A549 (cell line): ENCODE data around the gene MLYCD.

Experiments
- CEBPB ChIP-seq, 2 experiments: fragments of >200 bp in 1 of 2; sonication (Bioruptor Twin) in 1 of 2; formaldehyde crosslinking in 1 of 2; IDR thresholded peaks; 2 replicates each; pipeline ENCODE4 v1.6.1; 2012 to 2016
- CTCF ChIP-seq: fragments of >200 bp; sonication (Bioruptor Twin); formaldehyde crosslinking; IDR thresholded peaks from 3 replicates; pipeline ENCODE4 v1.5.1; 2016
- EP300 ChIP-seq, 2 experiments: fragments of >200 bp; sonication (Bioruptor Twin); formaldehyde crosslinking; IDR thresholded peaks; 2 replicates in 1 of 2; 3 replicates in 1 of 2; pipeline ENCODE4 v1.6.1; 2016 to 2017
- JUN ChIP-seq, 2 experiments: fragments of >200 bp; sonication (Bioruptor Twin); formaldehyde crosslinking; IDR thresholded peaks; 2 replicates in 1 of 2; 3 replicates in 1 of 2; pipeline ENCODE4 v1.6.1; 2016 to 2017
- MYC ChIP-seq: IDR thresholded peaks from 2 replicates; pipeline ENCODE4 v1.6.1; 2012; ENCODE audit warnings: mild to moderate bottlenecking, inconsistent platforms, low read length, improper control_type of control experiment, borderline replicate concordance
- NR3C1 ChIP-seq: fragments of >200 bp; sonication (Bioruptor Twin); formaldehyde crosslinking; IDR thresholded peaks from 3 replicates; pipeline ENCODE4 v1.6.1; 2017
- POLR2A ChIP-seq: IDR thresholded peaks from 2 replicates; pipeline ENCODE4 v1.6.1; 2012; ENCODE audit warnings: mild to moderate bottlenecking, low read length
- RAD21 ChIP-seq, 2 experiments: fragments of >200 bp in 1 of 2; sonication (Bioruptor Twin) in 1 of 2; formaldehyde crosslinking in 1 of 2; IDR thresholded peaks in 1 of 2; conservative IDR thresholded peaks in 1 of 2; 2 replicates in 1 of 2; 3 replicates in 1 of 2; pipeline ENCODE4 v1.6.1; 2012 to 2018; ENCODE audit warnings: inconsistent platforms in 1 of 2
- REST ChIP-seq: fragments of 200-600 bp; sonication (generic); IDR thresholded peaks from 2 replicates; pipeline ENCODE4 v1.6.1; 2016; ENCODE audit warnings: antibody characterized with exemption, mild to moderate bottlenecking, moderate library complexity
- RNF2 ChIP-seq: fragments of 200-600 bp; sonication (generic); IDR thresholded peaks from 2 replicates; pipeline ENCODE4 v1.6.1; 2016; ENCODE audit warnings: low read depth, mild to moderate bottlenecking, antibody characterized with exemption, moderate library complexity, borderline replicate concordance
- SMC3 ChIP-seq: fragments of >200 bp; sonication (Bioruptor Twin); formaldehyde crosslinking; IDR thresholded peaks from 3 replicates; pipeline ENCODE4 v1.6.1; 2018; ENCODE audit warnings: inconsistent platforms
- TP53 ChIP-seq: fragments of 250-450 bp; sonication (Bioruptor Pico); IDR thresholded peaks from 2 replicates; pipeline ENCODE4 v1.5.0; 2021; ENCODE audit warnings: mild to moderate bottlenecking, moderate library complexity
- ZSCAN20 ChIP-seq: fragments of 250-450 bp; sonication (Bioruptor Pico); IDR thresholded peaks from 2 replicates; pipeline ENCODE4 v1.8.0; 2022; ENCODE audit warnings: mild to moderate bottlenecking, moderate library complexity

GRCh38 chr16:83970430-83970815, 71.5 kb downstream of the MLYCD start:
- no peak for TF ChIP-seq CTCF
- TF ChIP-seq POLR2A: no peak
- no peak for TF ChIP-seq CEBPB (IDR thresholded peaks at IDR 0.05)
- TF ChIP-seq EP300 (IDR thresholded peaks at IDR 0.05): no peak
- no peak for TF ChIP-seq MYC
- TF ChIP-seq REST: no peak
- no peak for TF ChIP-seq RAD21 (conservative IDR thresholded peaks at IDR 0.05 in 1 of 2, IDR thresholded peaks at IDR 0.05 in 1 of 2)
- TF ChIP-seq SMC3: no peak
- no peak for TF ChIP-seq NR3C1
- TF ChIP-seq TP53 (CRISPR knock-in tag): no peak
- TF ChIP-seq RNF2: no peak
- no peak for TF ChIP-seq ZSCAN20 (CRISPR knock-in tag)
- no peak for TF ChIP-seq JUN (IDR thresholded peaks at IDR 0.05)
